GM19238 (cell line): Measurements from ENCODE around the gene GOLGA8J.
"Not testable (repeated sequence)": the region's sequence is repeated elsewhere in the genome, so short reads cannot be mapped to it uniquely, and the experiment has no call there.

Source experiments
- DNase-seq: peaks from one replicate; pipeline ENCODE4 v3.0.0; 2011; ENCODE audit warnings: low spot score; ENCODE audit not compliant: insufficient read length

The GOLGA8J gene, protein sequence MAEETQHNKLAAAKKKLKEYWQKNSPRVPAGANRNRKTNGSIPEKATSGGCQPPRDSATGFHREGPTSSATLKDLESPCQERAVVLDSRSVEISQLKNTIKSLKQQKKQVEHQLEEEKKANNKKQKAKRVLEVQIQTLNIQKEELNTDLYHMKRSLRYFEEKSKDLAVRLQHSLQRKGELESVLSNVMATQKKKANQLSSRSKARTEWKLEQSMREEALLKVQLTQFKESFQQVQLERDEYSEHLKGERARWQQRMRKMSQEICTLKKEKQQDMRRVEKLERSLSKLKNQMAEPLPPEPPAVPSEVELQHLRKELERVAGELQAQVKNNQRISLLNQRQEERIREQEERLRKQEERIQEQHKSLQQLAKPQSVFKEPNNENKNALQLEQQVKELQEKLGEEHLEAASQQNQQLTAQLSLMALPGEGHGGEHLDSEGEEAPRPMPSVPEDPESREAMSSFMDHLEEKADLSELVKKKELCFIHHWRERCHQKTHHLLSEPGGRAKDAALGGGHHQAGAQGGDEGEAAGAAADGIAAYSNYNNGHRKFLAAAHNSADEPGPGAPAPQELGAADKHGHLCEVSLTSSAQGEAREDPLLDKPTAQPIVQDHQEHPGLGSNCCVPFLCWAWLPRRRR

GRCh38 chr15:30082655-30083054 lies at the start of gene GOLGA8J:
GOLGA8J (plus strand) TSS chr15:30082955; CDS start chr15:30083053, 98 bp downstream.
- not testable (repeated sequence) for DNase-seq

DNA sequence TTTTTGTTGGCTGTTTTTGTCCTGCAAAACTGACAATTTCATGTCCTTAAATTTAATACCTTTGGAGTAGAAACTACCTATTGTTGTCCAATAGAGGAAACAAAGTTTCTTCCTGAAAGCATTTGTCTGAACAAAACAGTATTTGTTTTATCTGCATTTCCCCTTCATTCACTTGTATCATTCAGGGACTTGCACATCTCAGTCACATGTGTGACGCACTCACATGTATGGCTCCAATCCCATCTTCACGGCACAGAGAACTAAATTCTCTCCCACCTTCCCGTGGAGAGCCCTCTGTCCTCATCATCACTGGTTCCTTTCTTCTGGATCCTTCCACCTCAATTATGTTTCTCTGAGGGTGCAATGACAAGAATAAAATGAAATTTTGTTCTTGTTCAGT lies 49.5 kb upstream of the GOLGA8J start:
- DNase-seq: no peak

GRCh38 chr15:30033763-30034162 lies 49.0 kb upstream of the GOLGA8J start:
- DNase-seq: no peak

- no peak for DNase-seq
These were observed 46.6 kb upstream of the GOLGA8J start for GRCh38 chr15:30036036-30036703.

DNA sequence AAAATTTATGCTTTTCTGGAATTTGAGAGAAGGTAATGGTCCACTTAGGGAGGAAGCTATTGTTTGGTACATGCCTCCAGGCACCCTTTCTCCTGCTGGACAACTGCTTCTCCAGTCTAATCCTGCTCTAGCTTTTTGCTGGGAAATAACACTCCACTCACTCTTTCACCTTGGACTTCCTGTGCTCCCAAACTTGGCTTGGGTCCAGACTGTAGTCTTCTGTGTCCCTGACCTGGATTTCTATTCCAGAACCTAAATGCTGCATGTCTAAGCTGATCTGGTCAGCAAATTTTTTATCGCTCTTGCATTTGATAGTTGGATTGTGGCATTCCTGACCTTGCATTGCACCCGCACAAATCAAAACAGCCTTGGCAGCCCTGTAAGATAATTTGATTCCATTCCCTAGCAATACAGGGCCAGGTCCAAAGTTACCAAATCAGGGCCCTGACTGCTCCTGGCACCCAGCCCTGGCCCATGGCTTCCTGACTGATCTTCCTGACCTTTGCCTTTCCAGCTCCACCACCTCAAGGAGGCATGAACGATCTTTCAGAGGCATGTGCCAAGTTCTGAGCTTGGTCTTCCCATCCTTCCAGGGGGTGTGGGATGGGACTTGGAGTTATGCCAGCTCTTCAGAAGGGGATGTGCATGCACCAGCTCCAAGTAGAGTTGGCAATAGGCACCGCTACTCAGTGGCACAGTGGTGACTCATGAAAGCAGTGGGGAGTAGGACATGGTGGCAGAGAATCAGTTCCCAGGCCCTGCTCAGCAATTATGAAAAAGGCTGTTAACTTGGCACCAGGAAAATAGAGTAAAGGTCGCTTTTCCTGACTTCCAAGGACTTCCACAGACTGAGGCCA lies 43.9 kb upstream of the GOLGA8J start:
- no peak for DNase-seq

- no peak for DNase-seq
These were observed 40.9 kb upstream of the GOLGA8J start for GRCh38 chr15:30041868-30042267.

- no peak for DNase-seq
These were observed 40.2 kb upstream of the GOLGA8J start for GRCh38 chr15:30042556-30042955.

DNA sequence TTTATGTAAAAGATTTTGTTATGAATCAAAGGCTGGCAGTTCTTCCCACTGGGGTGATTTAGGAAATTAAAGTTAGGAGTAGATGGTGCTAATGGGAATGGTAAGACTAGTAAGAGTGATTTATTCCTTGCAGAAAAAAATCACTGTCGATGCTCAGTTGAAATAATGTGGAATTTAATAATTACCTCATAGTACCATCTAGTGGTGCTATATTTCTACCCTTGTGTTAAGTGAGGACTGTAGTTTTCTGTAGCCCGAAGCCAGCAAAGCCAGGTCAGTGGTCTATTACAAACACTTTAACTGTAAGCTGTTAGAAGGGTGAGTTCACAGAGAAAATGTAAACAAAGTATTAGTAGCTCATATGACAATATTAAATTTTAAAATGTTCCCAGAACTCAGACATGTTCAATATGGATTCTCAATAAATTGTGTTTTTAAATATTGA lies 39.5 kb upstream of the GOLGA8J start:
- DNase-seq: no peak

DNA sequence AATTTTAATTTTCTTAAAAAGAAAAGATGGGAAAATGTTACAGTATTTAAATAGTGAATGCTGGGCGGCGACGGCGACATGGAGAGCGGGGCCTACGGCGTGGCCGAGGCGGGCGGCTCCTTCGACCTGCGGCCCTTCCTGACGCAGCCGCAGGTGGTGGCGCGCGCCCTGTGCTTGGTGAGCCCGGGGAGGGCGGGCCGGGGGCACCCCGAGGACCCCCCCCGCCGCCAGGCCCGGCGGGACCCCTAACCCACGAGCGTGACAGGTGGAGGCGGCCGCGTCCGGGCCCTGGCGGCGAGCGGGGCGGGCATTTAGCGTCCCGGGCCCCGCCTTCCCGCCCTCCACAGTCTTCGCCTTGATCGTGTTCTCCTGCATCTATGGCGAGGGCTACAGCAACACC lies 38.4 kb upstream of the GOLGA8J start:
- no peak for DNase-seq

- not testable (repeated sequence) for DNase-seq
These were observed 37.9 kb upstream of the GOLGA8J start for GRCh38 chr15:30044826-30045225.

DNA sequence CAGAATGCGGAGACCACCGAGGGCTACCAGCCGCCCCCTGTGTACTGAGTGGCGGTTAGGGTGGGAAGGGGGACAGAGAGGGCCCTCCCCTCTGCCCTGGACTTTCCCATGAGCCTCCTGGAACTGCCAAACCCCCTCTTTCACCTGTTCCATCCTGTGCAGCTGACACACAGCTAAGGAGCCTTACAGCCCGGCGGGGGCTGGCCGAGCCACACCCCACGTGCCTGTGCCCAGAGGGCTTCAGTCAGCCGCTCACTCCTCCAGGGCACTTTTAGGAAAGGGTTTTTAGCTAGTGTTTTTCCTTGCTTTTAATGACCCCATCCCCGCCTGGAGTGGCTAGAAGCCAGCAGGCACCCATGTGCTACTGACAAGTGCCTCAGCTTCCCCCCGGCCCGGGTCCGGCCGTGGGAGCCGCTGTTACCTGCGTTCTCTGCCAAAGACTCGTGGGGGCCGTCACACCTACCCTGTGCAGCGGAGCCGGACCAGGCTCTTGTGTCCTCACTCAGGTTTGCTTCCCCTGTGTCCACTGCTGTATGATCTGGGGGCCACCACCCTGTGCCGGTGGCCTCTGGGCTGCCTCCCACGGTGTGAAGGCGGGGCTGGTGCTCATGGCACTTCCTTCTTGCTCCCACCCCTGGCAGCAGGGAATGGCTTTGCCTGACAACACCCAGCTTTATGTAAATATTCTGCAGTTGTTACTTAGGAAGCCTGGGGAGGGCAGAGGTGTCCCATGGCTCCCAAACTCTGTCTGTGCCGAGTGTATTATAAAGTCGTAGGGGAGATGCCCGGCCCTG lies 37.3 kb upstream of the GOLGA8J start:
- not testable (repeated sequence) for DNase-seq

DNA sequence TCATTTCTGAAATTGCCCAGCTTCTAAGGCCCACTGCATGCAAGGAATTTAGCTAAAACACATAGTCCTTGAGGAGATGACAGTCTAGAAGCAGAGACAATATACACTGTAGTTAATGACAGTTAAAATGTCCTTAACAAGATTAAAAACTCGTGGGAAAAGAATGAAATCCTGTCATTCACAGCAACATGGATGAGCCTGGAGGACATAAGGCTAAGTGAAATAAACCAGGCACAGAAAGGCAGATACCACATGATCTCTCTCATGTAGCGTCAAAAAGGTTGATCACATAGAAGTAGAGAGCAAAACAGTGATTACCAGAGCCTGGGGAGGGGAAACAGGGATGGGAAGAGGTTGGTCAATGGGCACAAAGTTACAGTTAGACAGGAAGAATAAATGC lies 36.3 kb upstream of the GOLGA8J start:
- DNase-seq: no peak

DNA sequence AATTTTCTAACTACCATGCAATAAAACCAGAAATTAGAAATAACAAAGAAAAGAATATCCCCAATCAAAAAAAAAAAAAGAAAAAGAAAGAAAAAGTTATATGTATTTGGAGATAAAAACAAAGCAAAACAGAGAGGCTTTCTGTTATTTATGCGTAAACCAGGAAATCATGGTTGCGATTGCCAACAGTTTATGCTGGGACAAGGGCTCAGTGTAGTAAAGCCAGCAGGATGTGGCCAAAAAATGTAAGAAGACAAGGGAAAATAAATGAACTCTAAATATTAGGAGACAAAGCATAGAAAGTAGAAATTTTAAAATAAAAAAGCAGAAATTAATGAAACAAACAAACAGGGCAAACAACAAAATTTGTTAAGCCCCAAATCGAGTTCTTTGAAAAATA lies 27.2 kb upstream of the GOLGA8J start:
- no peak for DNase-seq

DNA sequence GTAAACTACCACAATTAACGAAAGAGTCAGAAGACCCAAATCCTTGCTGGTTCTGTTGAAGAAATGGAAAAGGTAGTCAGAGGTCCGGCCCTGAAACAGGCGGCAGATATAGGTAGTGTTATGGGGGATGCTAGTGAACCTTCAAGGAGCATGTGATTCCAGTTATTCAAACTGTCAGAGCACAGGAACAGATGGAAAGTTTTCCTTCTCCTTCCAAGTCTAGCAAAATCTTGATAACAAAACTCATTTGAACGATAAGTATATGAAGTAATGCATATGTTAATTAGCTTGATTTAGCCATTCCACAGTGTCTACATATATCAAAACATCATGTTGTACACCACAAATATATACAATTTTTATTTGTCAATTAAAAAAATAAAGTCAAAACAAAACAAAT lies 26.6 kb upstream of the GOLGA8J start:
- DNase-seq: no peak

DNA sequence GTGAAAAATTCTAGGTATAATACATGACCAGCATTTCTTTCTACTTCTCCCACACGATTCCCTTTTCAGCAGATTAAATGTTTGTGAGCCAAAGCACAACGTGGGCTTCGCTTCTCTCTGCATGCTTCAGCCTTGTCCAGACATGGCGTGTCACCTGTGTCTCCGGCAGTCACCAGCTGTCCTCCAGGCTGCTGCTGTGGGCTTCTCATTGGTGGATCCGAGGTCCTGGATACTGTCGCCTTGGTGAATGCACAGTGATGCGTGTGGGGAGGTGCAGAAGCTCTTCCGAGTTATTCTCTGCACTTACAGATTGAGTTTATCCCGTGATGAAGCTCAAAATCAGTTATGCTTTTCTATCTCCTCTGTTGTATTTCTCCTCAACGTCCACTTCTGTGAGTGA lies 23.0 kb upstream of the GOLGA8J start:
- DNase-seq: no peak

DNA sequence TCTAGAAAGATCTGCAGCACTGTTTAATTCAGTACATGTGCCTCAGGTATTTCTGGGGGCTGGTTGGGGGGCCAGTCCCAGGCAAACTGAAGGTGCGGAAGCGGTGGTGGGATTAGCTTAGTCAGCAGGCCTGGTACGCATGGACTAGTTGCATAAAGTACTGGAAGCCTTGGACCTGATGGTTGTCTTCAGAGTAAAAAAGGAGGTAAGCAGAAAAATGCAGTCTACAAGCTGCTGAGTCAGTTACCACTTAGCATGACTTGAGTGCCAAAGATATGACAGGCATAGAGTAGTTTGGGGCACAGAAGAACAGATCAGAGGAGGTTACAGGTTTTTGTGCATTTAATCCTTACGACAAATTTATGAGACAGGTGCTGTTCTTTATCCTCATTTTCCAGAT lies 19.9 kb upstream of the GOLGA8J start:
- DNase-seq: no peak

- no peak for DNase-seq
These were observed 18.8 kb upstream of the GOLGA8J start for GRCh38 chr15:30063835-30064546.

DNA sequence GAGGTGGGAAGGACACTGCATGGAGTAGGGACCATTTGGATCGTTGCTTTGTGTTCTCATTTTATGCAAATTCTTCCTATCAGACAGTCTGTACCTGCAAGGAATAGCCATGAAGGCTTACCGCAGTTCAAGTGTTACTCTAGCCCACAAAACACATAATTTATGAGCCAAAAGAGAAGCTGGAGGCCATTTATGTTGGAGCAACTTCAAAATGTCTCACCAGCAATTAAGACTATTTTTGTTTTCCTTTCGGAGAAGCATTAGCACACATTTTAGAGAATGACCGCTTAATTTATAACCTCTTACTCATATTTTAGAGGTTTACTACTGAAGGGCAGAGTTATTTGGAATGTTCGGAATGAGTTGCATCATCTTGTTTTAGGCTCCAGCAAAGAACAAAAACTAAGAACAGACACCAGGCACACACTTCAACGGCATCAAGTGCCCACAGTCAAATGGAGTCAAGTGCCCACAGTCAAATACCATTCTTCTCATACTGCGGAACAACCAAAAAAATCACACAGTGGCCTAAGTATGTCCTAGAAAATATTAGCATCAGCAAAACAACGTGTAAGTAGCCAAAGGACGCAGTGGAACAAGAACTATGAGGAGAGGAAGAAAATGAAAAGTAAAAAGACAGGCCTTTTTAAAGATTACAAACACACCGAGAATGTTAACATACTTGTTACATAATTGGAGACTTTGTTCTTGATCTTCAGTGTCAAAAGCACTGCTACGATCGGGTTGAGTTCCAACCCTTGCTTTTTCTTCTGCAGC lies 17.5 kb upstream of the GOLGA8J start:
- DNase-seq: no peak

DNA sequence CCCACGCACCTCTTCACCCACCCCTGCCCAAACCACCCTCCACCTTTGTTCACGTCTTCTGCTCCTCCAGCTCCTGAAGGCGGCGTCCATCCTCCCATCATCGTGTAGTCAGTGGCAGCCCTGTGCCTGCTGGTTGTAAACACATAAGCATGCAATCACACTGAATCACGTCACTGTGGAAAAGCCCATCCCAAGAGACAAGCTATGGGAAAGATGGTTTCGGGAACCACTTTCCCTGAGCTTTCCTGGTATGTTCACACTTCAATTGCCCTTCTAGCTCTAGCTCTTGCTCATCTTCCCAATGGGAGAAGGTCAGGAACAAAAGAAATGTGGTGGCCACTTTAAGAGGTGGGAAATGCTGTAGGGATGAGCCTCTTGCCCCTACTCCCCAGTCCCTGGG lies 14.4 kb upstream of the GOLGA8J start:
- DNase-seq: no peak
